NOMO-1 treated with dmso at 0.1 percent for 144 hours (cell line): Measurements from ENCODE around the gene TOR2A.
A peak's percentile ranks its signal among the peaks of the same experiment; 100 is the strongest.

Source experiments
- DNase-seq: peaks from one replicate; lab custom pipeline; 2025; ENCODE audit not compliant: unreplicated experiment; lab: John Stamatoyannopoulos, UW

Gene TOR2A

GRCh38 chr9:127734747-127735529 is at the start of gene TOR2A:
Gene TOR2A, minus strand, starts transcription at chr9:127735294. Its CDS starts 24 bp downstream, at chr9:127735270.
- DNase-seq: peak; percentile 98

DNA sequence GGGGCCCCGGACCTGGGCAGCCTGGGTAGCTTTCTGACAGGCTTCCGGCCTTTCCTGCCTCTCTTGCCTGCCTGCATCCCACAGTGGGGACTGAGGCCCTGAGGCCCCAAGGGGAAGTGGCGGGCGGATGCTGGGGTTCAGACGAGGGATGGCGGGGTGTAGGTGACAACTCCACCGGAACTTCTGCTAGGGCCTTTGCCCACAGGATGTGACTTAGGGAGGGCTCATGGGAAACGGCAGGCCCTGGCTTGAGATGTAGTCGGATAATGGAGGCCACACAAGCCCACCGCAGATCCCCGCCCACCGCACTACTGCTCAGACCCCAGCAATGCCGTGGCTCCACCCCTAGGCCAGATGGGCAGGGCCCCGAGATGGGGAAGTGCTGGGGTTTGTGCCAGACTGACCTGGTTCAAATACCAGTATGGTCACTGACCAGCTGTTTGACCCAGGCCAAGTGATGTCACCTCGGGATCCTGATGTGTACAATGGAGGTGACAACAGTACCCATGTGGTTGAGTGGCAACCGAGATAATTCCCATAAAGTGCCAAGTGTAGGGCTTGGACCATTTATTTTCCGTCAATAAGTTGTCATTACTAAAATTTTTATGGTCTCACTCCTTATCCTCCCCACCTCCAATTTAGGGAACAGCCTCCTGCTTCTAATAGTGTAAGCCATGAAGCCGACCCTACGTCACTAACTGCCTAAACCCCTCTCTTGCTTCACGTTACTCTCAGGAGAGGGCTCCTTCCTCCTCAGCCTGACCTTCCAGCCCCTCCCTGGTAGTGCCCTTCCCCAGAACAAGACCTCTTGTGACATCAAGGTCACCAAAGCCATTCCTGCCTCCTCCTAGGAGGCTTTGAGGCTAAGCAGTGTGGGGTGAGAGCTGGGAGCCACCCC is 48.3 kb upstream of the TOR2A start:
- peak; percentile 97 for DNase-seq

DNA sequence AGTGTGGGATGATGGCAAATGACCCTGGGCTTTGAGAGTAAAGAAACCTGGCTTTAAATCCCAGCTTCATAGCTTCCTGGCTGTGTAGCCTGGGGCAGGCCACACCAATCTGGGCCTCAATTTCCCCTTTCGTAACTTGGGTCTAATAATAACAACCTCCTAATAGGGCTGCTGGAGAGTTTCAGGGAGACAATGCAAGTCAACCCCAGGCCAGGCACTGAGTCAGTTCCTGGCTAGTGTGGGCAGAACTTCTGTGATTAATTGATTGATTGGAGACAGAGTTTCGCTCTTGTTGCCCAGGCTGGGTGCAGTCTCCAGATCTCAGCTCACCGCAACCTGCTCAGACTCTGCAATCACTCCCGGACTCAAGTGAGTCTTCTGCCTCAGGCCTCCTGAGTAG is 46.7 kb upstream of the TOR2A start:
- DNase-seq: no peak

DNA sequence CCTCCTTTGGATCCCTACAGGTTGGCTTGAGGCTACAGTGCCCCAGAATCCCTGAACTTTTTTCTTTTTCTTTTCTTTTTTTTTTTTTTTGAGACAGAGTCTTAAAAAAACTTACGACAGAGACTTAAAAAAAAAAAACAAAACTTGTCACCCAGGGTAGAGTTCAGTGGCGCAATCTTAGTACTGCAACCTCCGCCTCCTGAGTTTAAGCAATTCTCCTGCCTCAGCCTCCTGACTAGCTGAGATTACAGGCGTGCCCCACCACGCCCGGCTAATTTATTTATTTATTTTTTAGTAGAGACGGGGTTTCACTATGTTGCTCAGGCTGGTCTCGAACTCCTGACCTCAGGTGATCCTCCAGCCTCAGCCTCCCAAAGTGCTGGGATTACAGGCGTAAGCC is 45.8 kb upstream of the TOR2A start:
- peak; percentile 31 for DNase-seq

- no peak for DNase-seq
Measured at GRCh38 chr9:127780126-127780885, 45.2 kb upstream of the TOR2A start.

DNA sequence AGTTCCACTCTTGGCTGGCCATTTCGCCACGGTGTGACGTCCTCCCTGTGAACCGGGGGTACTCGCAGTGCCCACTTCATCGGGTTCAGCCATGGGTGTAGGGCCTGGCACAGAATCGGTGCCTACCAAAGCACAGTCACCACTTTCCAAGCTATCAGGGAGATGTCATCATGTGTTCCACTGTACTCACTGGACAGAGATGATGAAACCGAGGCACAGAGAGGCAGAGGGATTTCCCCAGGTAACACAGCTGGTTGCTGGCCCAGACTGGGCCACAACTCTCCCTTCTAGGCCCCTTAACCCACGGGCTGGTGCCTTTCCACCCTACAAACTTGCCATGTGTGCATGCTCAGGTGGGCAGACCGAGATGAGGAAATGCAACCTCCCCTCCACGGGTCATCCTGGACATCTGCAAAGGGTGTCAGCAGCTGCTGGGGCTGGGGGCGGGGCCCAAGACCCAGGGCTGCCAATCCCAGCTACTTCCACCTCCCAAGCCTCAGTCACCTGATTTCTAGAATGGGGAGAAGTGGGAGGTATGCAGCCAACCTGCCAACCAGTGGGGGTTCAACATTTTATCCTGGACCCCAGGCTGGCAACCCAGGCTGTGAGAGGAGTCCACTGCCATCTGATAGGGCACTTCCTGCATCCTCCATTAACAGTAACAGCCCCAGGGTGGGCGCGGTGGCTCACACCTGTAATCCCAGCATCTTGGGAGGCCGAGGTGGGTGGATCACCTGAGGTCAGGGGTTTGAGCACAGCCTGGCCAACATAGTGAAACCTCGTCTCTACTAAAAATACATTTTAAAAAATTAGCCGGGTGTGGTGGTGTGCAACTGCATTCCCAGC is 44.3 kb upstream of the TOR2A start:
- peak; percentile 57 for DNase-seq

DNA sequence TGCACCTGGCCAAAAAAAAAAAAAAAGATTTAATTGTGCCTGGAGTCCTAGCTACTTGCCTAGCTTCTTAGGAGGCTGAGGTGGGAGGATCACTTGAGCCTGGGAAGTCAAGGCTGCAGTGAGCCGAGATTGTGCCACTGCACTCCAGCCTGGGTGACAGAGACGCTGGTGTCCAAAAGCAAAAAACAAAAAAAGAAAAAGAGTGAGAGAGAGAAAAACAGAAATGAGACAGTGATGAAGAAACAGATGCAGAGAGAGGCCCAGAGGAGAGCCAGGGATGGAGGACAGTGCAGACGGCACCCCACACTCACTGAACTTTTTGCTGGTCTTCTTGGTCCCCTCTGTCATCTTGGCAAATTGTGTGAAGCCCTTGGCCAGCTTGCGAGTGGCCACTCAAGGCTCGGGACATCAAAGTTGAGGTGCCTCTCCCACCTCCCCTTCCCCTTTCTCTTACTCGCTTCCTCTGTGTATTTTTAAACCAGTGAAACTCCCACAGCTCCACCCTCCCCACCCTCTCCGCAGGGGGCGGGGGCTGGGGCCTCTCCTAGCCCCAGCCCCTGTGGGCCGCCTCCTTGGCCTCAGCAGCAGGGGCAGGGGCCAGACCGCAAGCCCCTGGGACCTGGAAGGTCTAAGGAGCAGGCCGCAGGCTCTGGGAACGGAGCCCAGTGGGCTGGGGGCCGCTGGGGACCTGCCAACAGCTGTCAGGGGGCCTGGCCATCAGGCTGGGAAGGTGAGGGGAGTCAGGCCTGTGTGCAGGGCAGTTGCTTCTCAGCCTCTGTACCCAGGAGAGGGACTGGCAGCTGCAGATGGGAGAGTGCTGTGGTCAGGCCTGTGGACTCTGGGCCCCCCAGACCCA is 43.4 kb upstream of the TOR2A start, which contains the start of gene SH2D3C:
SH2D3C (minus strand) TSS at position 387 of the 856 bp plus-strand sequence; CDS start at position 348, 39 bp downstream.
- DNase-seq: peak; percentile 78

DNA sequence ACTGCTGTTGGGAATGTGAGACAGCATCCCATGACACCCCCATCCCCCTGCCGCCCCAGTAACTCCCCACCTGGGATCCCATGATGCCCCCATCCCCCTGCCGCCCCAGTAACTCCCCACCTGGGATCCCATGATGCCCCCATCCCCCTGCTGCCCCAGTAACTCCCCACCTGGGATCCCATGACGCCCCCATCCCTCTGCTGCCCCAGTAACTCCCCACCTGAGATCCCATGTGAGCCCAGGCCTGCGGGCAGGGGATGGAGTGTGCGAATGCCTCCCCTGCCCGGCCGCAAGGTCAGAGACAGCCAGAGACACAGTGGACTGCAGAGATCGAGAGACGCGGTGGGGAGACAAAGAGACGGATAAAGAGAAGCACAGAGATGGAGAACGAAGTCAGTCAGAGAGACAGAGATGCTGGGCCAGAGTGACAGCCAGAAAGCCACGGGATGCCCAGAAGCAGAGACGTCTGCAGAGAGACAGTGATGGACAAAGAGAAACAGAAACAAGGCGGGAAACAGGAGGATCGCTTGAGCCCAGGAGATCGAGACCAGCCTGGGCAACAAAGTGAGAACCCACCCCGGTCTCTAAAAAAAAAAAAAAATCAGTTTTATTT is 42.4 kb upstream of the TOR2A start:
- DNase-seq: no peak

GRCh38 chr9:127776924-127777289 is 41.8 kb upstream of the TOR2A start:
- DNase-seq: no peak

- peak; percentile 66 for DNase-seq
Measured at GRCh38 chr9:127776195-127776923, 41.3 kb upstream of the TOR2A start.

- no peak for DNase-seq
Measured at GRCh38 chr9:127773981-127774380, 38.9 kb upstream of the TOR2A start.

DNA sequence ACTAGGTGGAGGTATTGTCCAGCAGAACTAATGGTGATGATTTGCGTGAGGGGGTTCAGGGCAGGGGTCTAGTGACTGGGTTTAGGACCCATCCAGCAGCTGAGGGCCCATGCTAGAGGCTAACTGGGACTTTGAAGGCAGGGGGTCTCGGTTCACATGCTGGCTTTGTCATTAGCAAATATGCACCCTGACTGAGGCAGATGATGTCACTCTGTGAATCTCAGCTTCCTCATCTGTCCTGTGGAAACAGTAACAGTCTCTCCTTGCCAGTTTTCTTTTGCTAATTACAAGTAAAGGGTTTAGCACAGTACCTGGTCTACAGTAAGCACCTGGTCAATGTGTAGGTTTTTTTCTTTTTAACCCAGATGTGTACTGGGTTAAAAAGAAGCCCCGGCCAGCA is 38.2 kb upstream of the TOR2A start:
- no peak for DNase-seq

GRCh38 chr9:127772603-127773002 is 37.5 kb upstream of the TOR2A start:
- DNase-seq: no peak

DNA sequence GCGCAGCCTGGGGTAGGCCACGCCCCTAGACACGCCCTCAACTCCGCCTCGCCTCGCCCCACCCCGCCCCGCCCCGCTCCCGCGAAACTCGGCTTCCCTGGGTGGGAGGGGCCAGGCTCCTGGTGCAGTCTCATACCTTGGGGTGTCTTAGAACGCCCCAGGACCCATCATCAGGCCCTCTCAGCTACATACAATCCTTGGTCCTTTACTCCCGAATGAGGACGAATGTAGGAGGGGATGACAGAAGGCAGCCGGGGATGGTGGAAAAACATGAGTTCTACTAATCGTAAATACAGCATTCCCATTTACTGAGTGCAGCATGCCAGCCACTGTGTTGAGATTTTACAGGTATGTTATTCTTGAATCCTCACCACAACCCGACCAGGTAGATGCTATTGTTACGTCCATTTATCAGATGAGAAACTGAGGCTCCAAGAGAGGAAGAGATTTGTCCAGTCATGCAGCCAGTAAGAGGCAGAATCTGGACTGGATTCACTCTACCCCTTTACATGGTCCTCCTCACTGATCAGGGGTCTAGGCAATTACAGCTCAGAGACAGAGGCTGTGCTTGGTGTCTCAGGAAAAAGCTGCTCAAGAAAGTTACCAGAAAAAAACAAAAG is 36.6 kb upstream of the TOR2A start:
- DNase-seq: no peak

GRCh38 chr9:127770905-127771569 is 35.9 kb upstream of the TOR2A start:
- peak; percentile 98 for DNase-seq

DNA sequence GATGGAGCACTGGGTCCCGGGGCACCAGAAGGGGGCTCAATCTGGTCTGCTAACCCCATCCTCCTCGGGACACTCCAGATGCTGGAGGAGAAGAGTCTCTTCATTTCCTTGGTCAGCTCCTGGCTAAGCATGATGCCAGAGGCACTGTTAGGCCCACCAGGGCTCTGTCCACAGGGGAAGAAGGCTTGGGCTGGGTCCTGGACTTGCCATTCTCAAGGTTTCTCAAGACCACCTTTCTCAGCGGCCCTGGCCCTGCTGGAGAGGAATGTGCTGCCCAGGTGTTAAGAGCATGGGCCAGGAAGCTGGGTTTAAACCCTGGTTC is 35.5 kb upstream of the TOR2A start:
- no peak for DNase-seq

DNA sequence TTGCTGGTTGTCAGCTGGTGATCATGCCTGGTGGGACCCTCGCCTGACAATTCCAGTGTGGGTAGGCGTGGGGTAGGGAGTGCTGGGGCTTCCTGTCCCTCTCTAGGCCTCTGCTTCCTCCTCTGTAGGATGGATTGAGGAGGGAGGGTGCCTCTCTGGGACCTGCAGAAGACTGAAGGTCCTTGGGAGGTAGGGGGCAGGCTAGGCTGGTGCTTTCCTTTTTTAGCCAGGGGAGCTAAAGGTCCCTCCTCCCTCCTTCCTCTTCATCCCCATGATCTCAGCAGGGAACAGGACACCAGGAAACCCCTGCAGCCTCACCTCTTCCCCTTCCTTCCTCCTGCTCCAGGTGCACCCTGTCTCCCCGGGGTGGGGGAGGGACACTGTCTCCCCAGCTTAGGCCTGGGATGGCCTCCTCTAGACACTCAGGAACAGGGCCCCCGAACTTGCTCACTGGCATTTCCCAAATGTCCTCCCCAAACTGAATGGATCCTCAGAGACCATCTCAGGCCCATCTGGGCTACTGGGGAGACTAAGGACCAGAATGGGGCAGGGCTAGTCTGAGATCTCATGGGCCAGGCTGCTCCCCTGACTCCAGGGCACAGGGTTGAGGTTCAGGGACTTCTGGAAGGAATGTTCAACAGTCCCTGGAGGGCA is 35.0 kb upstream of the TOR2A start:
- DNase-seq: no peak
